Measurements from ENCODE around the gene AFG3L2. TPM values are rescaled to one million over a fixed set of nuclear protein-coding genes. Genes with fewer than 3 reads are reported as not detected.

AFG3L2 gene
- total and polyA plus RNA-seq, 2 of the 13 experiments (the other 11 are each of a cell fraction or from before 2014, with no cell fraction given) = 28.6 to 86.9 TPM

DNA sequence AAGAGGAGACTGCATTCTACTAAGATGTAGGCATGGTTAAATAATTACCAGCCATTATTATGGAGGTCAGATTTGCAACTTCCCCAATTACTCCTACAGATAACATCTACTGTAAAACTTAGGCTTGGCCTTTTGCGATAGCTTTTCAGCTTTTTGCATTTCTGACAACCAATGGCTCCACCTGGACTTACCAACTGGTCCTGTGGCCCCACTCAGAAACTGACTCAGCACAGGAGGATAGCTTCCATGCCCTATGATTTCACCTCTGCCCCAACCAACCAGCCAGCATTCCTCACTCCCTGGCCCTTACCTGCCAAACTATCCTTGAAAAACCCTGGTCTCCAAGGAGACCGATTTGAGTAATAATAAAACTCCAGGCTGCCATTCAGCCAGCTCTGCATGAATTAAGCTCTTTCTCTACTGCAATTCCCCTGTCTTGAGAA is 40.8 kb downstream of the AFG3L2 start:
- no peak for ATAC-seq
- intact Hi-C loops (cut with micrococcal nuclease; ENCODE audit: unreplicated experiment) = no loop called here
- TF ChIP-seq, protein P1, sequence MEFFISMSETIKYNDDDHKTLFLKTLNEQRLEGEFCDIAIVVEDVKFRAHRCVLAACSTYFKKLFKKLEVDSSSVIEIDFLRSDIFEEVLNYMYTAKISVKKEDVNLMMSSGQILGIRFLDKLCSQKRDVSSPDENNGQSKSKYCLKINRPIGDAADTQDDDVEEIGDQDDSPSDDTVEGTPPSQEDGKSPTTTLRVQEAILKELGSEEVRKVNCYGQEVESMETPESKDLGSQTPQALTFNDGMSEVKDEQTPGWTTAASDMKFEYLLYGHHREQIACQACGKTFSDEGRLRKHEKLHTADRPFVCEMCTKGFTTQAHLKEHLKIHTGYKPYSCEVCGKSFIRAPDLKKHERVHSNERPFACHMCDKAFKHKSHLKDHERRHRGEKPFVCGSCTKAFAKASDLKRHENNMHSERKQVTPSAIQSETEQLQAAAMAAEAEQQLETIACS (CRISPR knock-in tag; IDR thresholded peaks at IDR 0.05) = no peak
- TF ChIP-seq ELF1 (CRISPR knock-in tag; IDR thresholded peaks at IDR 0.05) (no peak), ZNF180 (CRISPR knock-in tag; IDR thresholded peaks at IDR 0.05; ENCODE audit: borderline replicate concordance, low read depth) (no peak), YEATS2 (CRISPR knock-in tag; IDR thresholded peaks at IDR 0.05; ENCODE audit: borderline replicate concordance) (no peak), ZNF720 (CRISPR knock-in tag; IDR thresholded peaks at IDR 0.05) (no peak), HNF4A (CRISPR knock-in tag; IDR thresholded peaks at IDR 0.05) (no peak), ZNF678 (CRISPR knock-in tag; IDR thresholded peaks at IDR 0.05) (no peak), ZNF20 (CRISPR knock-in tag; IDR thresholded peaks at IDR 0.05) (no peak), HDAC6 (IDR thresholded peaks at IDR 0.05; ENCODE audit: low read depth, low read length) (no peak), KDM3A (CRISPR knock-in tag; IDR thresholded peaks at IDR 0.05; ENCODE audit: low read depth) (no peak), GLI4 (CRISPR knock-in tag; IDR thresholded peaks at IDR 0.05; ENCODE audit: borderline replicate concordance) (no peak)
- TF ChIP-seq, protein P2, sequence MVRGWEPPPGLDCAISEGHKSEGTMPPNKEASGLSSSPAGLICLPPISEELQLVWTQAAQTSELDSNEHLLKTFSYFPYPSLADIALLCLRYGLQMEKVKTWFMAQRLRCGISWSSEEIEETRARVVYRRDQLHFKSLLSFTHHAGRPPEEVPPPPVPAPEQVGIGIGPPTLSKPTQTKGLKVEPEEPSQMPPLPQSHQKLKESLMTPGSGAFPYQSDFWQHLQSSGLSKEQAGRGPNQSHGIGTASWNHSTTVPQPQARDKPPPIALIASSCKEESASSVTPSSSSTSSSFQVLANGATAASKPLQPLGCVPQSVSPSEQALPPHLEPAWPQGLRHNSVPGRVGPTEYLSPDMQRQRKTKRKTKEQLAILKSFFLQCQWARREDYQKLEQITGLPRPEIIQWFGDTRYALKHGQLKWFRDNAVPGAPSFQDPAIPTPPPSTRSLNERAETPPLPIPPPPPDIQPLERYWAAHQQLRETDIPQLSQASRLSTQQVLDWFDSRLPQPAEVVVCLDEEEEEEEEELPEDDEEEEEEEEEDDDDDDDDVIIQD (CRISPR knock-in tag; IDR thresholded peaks at IDR 0.05; ENCODE audit: low read depth) = no peak

More for the DNA sequence above, 40.8 kb downstream of the AFG3L2 start:
- WGBS (ENCODE audit: low lambda C conversion rate) = 100% methylated on average over 2 of the region's 2 CpGs
- no peak overlapping the region for H3K9ac ChIP-seq (ENCODE audit: insufficient read depth, low read depth, low read length)
- no peak overlapping the region for H2AFZ ChIP-seq (ENCODE audit: low read length)
- no peaks in the 10 kb centered on the region for H3K9me3 ChIP-seq (ENCODE audit: low read length)
- H3K36me3 ChIP-seq (replicated peaks in 1 of 2; ENCODE audit: control insufficient read depth in 1 of 2, insufficient read depth in 2 of 2, low read length in 2 of 2) = peaks cover 14 to 34% of the 10 kb centered on the region in 2 experiments
- in situ Hi-C loops (cut with HindIII; ENCODE audit: extremely low pct_ligation_motif_present, low pct_unique_long_range_greater_than_20kb) = no loop called here
- ChIA-PET POLR2A (interaction anchor here (0.7 kb wide), 1 partner anchor 41 kb away, joined by 3 read pairs; the partner anchor contains the start of gene AFG3L2), CTCF (ENCODE audit: low intra/inter-chr PET ratio, low total read pairs) (no interaction called here)
- FAIRE-seq = no peak
- DNase-seq (ENCODE audit: low spot score) = no peak
- H3K4me1 ChIP-seq (ENCODE audit: insufficient read depth, low read length) = peaks cover 23% of the 10 kb centered on the region
- peaks cover 17% of the 10 kb centered on the region for H4K20me1 ChIP-seq (ENCODE audit: insufficient read depth, low read length)
- BruUV-seq (replicated peaks) = no TSS peak
- H3K4me3 ChIP-seq (replicated peaks in 1 of 3; ENCODE audit: insufficient read depth in 1 of 3, low read depth in 2 of 3, low read length in 3 of 3) = no peak overlapping the region
- no peaks in the 10 kb centered on the region for H3K27me3 ChIP-seq (ENCODE audit: control insufficient read depth in 1 of 2, insufficient read depth in 2 of 2, low read length in 2 of 2)
- H3K4me2 ChIP-seq (ENCODE audit: low read depth, low read length) = no peak overlapping the region
- no peaks in the 10 kb centered on the region for H3K79me2 ChIP-seq (ENCODE audit: insufficient read depth, low read length)
- H3K27ac ChIP-seq (ENCODE audit: extremely low read length, insufficient read depth, low read length) = no peak overlapping the region

Measured in HepG2 (cell line).